Activated CD4-positive, alpha-beta T cell treated with anti-CD3 and anti-CD28 coated beads, Interleukin-2, amount 50 U/mL, for 24 hours (primary cell): ENCODE measurements around the gene BCAS3.

ENCODE experiments used
- DNase-seq, 2 donors: peaks; one replicate each; pipeline ENCODE4 v3.0.0-alpha.2; 2020; ENCODE audit warnings: low read depth in 1 of 2, low spot score in 1 of 2

BCAS3 gene

DNA sequence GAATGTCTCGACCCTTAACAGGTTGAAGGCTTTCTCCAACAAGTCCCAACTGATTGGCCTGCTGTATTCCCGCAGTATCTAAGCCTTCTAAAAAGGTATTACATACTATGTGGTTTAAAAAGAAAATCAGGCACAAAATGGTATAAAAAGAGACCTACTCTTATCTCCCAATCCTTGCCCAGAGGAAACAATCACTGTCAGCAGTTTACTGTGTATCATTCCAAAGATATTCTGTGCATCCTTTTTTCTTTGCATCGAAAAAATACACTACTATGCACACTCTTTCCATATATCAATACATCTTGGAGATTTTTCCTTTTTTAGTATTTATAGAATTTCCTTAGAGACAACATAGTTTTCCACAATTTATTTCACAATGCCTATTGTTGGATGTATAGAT, 603.2 kb downstream of the BCAS3 start:
- DNase-seq = no peak

DNA sequence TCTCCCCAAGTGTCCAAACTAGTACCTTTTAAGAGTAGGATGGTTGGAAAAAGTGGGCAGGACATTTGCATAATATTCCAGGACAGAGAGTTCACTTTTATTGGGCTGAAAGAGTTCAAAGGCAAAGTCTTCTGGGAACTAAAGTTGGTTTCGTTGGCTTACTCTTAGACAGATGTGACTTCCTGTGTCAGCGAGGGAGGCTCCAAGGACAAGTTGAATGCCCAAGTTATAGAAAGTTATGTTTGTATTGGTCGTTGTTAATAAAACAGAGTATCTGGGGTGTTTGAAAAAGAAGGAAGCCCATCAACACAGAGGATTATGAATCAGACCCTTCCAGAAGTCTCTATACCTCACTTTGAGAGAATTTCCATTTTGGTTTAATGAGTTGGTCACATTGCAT, 604.7 kb downstream of the BCAS3 start:
- DNase-seq = no peak

DNA sequence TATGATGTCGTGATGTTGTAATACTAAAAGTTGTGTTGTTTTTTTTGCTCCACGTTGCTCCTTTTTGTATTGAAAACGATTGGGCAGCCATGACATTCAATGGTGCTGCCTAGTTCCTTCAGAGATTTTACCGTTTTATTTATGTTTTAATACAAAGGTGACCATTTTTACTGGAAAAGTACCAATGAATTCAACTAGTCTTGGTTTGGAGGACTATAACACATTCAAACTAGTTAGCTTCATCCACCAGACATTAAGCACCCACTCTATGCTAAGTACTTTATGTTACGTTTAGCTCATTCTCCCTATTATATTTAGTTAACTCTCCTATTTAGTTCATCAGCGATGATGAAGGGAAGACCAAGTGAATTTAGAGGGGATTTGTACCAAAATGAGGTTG, 605.4 kb downstream of the BCAS3 start:
- DNase-seq = no peak

DNA sequence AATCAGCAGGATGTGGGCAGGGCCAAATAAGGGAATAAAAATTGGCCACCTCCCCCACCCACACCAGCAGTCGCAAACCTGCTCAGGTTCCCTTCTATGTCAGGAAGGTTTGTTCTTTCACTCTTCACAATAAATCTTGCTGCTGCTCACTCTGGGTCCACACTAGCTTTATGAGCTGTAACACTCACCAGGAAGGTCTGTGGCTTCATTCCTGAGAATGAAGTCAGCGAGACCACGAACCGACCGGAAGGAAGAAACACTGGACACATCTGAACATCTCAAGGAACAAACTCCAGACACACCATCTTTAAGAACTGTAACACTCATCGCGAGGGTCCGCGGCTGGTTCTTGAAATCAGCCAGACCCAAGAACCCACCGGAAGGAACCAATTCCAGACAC, 606.5 kb downstream of the BCAS3 start:
- no peak for DNase-seq

DNA sequence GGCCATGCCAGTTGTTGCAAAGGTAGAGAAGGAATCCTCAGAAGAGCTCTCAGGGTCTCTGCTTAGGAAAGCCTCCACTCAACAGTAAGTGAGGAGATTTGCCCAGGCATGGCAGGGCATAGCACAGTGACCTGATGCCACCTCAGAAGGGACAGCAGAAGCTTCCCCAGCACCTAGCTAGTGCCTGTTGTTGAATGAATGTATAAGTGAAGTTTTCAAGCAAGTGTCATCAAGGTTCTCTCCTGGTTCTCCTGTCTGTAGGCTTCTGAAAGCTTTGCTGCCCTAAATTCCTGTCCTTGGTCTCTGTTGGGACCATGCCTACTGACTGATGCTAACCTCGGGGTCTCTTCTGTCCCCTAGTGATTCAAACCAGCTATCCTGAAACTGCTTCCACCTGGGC, 607.1 kb downstream of the BCAS3 start:
- no peak for DNase-seq

DNA sequence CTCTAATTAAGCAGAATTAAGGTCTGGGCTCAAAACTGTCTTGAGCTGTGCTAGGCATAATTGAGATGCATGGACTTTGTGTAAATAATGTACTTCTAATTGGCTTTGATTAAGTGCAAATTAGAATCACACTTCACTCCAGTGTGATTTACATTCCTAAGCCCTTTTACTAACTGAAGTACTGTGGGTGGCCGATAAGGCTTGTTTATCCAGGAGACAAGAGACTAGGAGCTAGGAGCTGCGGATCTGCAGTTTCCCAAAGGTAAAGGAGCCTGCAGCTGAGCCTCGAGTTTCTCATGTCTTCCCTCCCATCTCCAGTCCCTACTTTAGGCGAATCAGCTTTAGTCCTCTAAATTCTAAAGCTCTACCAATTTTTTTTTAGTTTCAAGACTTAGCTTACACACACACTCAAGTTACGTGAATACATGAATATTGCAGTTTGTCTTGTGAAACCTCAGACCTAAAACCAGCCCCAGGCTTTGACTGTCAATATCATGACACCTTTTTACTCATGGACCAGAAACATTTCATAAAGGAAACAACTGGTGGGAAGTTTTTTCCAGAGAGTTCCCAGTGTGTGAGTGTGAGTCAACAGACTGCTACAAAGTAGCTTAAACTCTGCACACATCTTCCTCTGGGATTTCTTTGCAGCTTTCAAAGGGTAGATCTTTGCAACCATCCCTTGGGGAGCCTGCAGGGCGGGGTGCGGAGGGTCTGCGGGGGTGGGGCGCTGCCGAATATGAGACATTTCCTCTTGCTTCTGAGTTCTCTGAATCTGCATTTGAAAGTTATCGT, 608.1 kb downstream of the BCAS3 start:
- DNase-seq = no peak

DNA sequence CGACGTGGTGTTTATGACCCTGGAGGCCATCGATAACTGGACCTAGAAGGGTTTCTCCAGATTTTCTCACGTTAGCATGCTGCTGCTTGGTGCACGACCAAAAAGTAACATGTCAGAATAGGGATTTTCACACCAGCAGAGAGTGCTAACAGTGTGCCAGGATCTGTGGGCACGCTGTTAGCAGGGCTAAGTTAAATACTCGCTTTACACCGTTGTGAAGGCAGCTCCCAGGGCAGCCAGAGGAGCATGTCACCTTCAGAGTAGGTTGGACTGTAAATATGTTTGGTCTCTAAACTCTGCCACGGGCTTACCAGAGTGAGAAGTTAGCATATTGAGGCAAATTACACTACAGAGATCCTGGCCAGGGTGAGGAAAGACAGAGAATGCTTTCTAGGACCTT, 608.8 kb downstream of the BCAS3 start:
- DNase-seq = no peak

DNA sequence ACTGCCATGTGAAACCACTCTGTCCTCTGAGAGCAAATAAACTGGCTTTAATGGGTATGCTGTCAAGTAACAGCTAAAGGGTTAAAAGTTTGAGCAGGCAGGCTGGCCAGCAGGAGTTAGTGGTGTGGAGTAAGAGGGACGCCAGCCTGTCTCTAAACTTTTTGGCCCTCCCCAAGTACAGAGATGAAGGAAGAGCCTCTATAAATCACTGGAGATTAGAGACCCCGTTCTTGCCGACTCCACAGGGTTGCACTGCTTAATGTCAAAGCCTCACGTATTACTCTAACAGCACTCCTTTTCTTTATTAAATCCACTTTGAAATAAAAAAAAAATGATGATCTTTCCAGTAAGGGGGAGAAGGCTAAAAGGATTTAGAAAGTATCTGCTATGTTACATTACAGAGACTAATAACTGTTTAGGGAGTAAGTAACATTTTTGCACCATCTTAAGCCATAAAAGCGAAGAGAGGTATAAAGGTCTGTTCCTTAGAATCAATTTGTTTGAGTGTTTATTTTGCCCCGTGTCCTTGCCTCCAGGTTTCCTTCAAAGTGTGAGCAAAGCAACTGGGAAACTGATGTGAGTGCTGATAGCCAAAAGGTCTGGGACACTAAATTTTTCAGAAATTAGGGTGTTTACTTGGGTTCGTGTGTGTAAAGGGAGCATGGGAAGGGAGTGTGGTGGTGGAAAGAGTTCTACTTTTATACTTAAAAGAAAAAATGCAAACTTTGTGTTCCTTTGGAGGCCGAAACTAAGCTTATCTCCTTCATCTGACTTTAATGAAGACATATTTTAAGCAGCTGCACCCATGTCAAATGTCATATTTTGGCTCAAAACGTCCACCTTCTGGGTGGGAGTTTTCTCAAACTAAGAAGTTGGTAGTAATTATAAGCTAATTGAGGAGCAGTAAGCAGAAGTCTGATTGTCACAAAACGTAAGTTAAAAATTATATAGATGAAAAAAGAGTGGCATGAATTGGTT, 612.0 kb downstream of the BCAS3 start:
- DNase-seq = no peak

DNA sequence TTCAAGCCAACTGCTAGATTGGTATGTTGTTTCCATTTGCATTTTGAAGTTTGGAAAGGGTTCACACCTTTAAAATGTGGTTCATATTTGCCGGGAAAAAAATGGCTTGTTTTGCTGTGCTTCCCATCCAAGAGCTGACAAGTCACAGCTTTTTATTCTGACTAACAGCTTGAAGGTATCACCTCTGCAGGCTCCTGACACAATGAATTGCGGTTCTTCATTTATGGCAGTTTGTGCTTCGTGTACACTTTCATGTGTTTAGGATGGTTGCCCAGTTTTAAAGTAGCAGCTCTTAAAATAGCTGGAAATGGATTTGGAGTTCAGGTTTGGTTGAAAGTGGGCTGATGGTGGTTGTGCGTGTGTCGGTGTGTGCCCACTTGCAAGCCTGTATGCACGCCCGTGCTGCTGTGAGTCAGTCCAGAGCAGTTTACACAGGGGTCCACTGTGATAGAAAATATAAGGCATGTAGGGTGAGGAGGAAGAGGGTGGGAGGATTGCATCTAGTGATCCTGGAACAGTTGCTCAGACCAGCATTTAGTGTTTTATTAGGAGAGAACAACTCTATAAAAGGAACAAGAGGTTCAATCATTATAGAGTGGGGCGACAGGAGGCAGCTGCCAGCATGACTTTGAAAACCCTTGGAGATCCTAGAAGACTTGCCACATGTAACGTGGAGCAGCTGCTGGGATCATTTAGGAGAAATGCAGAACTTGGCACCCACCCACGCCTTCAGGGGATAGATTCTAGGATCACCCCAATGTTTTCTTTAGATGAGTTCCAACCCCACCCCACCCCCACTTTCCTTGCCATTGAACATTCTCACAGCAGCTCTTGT, 614.0 kb downstream of the BCAS3 start:
- DNase-seq = no peak

DNA sequence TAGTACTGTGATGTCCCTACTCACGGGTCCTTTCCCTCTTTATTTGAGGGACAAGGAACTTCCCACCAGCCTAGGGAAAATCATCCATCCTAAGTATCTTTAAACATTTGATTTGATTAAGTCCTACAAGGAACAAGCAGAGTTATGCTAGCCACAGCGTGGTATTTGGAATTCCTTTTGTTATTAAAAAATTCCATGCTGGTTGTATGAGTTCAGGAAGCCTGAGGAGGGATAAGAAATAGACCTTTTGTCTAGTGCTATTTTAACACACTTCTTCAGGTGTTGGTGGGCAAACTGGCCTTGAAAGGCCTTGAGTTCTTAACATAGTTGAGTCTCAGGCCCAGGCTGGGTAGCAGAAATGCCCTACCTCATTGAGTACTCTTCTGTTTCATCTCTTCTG, 616.6 kb downstream of the BCAS3 start:
- DNase-seq = no peak

DNA sequence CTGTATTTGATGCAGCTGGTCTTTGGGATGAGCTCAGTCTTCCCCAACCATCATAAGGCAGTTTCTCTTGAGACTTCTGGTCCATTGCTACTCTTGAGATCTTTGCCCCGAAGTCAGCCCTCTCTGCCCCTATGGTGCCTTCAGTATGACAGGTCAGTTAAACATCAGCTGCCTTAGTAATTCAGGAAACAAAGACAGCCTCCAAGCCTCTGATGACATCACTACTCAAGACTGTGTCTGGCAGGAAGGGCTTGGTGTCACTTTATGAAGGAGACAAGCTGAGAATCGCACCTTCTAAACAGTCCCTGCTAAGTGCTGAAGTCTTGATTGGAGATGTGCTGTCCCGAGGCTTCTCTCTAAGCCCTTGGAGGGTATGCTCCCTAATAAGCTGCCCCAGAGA, 617.1 kb downstream of the BCAS3 start:
- no peak for DNase-seq

DNA sequence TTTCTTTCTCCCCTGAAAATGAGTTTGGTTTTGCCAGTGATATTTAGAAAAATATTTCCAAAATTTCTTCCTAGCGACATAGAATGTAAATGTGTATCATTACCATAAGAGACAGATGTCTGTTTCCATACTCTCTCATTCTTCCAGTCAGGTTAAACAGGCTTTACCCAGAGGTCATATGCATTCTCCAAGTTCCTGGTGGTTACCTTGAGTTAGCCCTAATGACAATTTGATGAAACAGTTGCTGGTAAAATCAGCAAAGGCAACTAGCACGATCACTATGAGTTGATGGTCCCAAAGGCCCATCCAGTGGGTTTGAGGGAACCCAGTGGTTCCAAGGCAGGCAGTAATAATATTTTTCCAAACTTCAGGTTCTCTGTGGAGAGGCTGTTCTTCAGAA, 618.4 kb downstream of the BCAS3 start:
- no peak for DNase-seq

DNA sequence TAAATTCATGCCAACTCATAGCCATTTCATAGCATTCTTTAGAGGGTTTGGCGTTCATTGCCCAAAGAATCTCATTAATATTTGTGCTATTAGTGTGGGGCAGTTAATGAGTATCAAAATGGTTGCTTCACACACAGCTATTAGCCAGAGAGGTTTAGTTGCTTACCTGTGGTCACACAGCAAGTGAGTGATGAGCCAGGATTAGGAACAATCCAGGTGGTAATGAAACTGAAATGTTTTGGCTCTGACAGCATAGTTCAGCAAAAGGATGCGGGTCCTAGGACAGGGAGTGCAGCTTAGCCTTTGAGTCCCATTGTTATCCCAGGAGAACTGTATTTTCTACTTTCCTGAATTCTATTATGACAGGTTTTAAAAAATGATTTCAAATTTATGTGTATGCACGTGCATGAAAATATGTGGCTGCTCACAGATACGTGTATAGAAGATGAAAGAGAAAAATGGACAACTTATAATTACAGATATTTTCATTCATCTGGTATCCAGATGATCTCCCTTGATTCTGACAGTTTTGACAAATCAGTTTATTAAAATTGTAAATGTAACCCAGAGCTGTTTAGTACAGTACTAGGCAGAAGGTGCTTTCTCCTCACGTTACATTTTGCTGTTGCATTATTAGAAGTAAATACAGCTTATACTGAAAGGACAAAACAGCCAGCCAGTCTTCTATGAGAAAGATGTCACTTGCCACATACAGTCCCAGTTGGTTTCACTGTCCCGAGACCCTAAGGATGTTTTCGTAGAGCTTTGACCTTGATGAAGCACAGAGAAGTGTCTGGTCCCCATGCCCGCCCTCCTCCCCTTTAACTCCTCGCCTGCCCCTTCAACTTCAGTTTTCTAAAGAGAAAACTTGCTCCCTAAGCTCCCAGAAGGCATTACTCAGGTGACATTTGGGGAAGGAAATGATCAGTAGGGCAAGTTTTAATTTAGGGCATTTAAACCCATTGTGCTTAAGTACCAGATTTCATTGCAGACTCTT, 622.2 kb downstream of the BCAS3 start:
- no peak for DNase-seq

DNA sequence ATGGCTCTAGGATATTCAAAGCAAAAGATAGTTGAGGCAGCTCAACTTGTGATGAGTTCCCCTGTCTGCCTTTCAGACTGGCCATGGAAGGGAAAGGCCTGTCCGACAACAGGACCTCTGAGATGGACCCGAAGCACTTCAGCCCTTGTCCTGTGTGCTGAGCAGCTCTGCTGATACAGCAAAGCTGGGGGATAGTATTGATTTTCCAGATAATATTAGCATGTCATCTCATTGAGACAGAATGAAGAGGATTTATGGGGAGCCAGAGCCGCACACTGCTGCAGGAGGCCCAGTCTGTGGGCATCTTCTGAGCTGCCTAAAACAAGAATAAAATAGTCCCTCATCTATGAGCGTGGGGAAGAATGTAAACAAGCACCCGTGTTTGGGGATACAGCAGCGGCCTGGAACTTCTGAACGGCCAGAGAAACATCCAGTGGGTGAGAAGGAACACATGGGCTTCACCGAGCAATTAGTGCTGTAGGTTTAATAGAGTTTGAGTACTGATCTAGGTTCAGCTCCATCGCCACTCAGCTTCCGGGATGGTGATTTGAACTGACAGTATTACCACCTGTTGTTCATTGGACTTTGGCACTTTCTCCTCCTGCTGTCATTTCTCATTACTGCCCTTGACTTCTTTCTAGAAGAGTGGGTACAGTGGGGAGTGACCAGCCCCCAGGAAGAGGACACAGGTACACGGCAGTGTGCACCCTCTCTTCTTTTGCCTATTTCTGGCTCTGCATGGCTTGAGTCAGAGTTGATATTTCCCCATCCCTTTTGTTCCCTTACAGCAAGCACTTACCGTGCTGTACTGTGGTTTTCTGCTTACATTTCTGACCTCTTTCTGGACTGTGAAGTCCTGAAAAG, 625.5 kb downstream of the BCAS3 start:
- DNase-seq = no peak

DNA sequence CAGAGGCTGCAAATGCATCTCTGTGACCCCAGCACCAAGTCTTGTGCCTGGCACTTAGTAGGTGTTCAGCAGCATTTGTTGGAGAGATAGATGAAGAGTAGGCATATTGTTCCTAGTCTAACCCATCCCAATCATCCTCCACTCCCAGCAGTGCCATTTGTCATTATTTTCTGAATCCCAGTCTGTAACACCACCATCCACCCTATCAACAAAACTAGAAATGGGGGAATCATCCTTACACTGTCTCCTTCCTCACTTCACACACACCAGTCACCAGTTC, 626.1 kb downstream of the BCAS3 start:
- no peak for DNase-seq

DNA sequence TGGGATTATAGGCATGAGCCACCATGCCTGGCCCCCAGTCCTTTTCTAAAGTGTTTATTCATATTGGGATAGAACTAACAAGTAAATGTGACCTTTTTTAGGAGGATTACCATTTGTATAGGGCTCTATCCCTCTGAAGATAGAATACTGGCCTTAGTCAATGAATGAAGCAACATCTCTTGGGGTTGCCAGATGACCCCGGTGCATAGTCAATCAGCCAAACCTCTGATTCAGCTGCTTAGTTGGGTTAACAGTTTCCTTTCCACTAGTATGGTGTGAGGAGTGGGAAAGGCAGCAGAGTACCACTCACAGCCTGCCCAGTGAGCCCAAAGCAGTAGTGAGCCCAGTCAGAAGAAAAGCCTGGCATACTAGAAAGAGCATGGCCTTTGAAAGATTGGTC, 627.4 kb downstream of the BCAS3 start:
- no peak for DNase-seq

DNA sequence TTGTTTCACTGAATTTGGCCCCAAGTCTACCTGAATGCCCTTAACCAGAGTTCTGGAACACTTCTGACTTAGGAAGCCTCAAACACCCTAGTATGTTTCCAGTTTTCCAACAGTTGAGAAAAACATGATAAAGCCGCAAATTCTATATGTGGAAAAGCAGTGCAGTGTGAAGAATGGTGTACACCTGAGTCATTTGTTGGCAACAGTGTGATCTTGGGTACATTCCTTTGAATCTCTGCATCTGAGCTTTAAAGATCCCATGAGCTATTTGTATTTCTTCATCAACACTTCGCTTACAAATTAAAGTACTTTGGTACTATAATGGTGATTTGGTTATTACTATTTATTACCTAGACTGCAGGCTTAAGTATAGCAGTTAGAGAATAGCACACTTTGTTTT, 628.4 kb downstream of the BCAS3 start:
- no peak for DNase-seq

DNA sequence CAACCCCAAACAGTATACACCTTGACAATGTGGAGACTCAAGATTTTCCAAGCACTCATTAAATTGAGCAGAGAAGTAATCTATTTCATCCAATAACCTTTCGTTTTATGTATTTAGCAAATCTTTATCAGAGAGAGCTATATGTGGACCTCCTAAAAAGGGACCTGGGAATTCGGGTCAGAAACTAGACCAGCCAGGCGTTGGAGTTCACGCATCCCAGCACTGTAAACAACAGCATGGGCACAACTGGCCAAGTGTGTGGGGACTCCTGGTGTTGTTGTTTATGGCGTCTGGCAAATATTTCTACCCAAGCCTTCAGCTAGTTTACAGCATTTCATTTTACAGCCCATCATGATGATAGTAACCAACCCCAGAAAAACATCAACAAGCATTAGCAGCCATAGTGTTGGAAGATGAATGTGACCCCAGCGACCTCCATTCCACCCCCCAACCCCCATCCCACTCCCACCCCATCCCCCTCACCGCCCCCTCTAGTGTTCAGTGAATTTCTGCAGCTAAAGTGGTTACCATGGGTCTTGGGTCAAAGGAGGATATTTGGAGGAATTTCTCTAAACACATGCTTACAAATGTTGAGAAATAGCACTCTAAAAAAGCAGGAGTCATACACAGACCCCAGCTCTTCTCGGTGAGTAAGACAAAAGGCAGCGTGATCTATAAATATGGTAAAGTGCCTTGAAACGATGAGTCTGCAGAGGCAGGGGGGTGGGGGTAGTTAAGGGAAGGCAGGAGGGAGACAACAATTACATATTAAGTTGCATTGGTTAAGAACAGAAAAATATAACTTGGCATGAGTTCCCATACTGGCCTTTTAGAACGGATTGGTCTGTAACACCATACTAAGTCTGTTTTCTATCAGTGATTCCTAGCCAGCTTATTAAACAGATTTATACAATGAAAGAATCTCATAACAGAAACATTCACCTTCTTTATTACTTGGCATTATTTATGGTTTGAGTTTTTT, 630.5 kb downstream of the BCAS3 start:
- no peak for DNase-seq
